ENCODE data around the gene ELP5.

- TF ChIP-seq CTCF (IDR thresholded peaks at IDR 0.05; ENCODE audit: low read length): no peak
- TF ChIP-seq EZH2 (IDR thresholded peaks at IDR 0.05; ENCODE audit: borderline replicate concordance, low read length): no peak
These were observed 27.3 kb upstream of the ELP5 start for GRCh38 chr17:7224661-7225111.
